Stimulated activated CD4-positive, alpha-beta T cell treated with anti-CD3 and anti-CD28 coated beads, TNF-alpha, amount 100 ng/mL, for 24 hours (primary cell): Measurements from ENCODE around the gene PTPRC.
"Not testable (repeated sequence)": the region's sequence is repeated elsewhere in the genome, so short reads cannot be mapped to it uniquely, and the experiment has no call there.

ENCODE experiments used
- DNase-seq, 3 experiments: peaks; one replicate each; pipeline ENCODE4 v3.0.0-alpha.2; 2020; ENCODE audit warnings: low read depth in 3 of 3

Gene PTPRC, protein sequence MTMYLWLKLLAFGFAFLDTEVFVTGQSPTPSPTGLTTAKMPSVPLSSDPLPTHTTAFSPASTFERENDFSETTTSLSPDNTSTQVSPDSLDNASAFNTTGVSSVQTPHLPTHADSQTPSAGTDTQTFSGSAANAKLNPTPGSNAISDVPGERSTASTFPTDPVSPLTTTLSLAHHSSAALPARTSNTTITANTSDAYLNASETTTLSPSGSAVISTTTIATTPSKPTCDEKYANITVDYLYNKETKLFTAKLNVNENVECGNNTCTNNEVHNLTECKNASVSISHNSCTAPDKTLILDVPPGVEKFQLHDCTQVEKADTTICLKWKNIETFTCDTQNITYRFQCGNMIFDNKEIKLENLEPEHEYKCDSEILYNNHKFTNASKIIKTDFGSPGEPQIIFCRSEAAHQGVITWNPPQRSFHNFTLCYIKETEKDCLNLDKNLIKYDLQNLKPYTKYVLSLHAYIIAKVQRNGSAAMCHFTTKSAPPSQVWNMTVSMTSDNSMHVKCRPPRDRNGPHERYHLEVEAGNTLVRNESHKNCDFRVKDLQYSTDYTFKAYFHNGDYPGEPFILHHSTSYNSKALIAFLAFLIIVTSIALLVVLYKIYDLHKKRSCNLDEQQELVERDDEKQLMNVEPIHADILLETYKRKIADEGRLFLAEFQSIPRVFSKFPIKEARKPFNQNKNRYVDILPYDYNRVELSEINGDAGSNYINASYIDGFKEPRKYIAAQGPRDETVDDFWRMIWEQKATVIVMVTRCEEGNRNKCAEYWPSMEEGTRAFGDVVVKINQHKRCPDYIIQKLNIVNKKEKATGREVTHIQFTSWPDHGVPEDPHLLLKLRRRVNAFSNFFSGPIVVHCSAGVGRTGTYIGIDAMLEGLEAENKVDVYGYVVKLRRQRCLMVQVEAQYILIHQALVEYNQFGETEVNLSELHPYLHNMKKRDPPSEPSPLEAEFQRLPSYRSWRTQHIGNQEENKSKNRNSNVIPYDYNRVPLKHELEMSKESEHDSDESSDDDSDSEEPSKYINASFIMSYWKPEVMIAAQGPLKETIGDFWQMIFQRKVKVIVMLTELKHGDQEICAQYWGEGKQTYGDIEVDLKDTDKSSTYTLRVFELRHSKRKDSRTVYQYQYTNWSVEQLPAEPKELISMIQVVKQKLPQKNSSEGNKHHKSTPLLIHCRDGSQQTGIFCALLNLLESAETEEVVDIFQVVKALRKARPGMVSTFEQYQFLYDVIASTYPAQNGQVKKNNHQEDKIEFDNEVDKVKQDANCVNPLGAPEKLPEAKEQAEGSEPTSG (N-terminal part only)

DNA sequence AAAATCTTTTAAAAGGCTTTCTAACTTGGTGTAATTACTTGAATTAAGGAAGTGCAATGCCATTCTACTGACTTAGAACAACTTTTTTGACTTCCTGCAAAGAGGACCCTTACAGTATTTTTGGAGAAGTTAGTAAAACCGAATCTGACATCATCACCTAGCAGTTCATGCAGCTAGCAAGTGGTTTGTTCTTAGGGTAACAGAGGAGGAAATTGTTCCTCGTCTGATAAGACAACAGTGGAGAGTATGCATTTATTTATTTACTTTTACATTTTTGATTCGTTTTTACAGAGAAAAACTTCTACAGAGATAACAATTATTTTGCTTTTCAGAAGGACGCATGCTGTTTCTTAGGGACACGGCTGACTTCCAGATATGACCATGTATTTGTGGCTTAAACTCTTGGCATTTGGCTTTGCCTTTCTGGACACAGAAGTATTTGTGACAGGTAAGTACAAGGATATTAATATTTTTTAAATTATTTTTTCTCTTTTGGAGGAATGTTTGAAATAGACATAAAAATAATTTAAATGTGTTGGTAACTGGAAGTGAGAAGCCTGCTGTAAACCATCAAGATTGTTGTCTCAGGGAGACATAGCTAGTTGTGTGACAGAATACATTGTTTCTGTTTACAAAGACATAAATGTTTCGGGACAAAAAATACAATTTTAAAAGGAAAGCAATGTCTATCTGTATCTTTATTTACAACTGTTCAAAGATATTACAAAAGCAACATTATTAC is at the start of gene PTPRC:
Gene PTPRC, plus strand, starts transcription at position 147 of the 742 bp plus-strand sequence. Its CDS starts 229 bp downstream, at position 376.
- DNase-seq, result no peak

DNA sequence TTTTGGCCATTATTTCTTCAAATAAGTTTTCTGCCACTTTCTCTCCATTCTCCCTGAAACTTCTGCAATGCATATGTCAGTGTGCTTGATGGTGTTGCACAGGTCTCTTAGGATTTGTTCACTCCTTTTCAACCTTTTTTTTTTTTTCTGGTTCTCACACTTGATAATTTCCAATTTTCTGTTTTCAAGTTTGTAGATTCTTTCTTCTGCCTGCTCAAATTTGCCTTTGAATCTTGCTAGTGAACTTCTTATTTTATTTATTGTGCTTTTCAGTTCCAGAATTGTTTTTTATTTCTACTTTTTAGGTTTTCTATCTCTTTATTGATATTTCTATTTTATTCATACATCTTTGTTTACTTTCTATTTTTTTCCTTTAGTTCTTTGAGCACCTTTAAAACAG is 48.4 kb upstream of the PTPRC start:
- no peak for DNase-seq

DNA sequence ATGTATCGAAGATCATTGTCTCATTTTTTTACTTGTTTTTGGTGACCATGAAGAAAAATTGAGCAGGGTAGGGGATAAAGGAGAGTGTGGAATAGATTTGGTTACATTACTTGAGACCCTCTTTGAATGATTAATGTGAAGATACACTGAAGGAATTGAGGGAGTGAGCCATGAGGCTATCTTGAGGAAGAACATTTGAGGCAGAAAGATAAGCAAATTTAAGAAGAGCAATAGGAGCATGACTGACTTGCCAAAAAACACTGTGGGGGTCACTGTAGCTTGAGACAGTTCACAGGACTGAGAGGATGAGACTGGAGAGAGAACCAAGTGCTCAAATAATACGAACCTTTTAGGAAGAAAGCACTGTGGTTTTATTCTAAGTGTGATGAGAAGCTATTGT is 43.1 kb upstream of the PTPRC start:
- no peak for DNase-seq

DNA sequence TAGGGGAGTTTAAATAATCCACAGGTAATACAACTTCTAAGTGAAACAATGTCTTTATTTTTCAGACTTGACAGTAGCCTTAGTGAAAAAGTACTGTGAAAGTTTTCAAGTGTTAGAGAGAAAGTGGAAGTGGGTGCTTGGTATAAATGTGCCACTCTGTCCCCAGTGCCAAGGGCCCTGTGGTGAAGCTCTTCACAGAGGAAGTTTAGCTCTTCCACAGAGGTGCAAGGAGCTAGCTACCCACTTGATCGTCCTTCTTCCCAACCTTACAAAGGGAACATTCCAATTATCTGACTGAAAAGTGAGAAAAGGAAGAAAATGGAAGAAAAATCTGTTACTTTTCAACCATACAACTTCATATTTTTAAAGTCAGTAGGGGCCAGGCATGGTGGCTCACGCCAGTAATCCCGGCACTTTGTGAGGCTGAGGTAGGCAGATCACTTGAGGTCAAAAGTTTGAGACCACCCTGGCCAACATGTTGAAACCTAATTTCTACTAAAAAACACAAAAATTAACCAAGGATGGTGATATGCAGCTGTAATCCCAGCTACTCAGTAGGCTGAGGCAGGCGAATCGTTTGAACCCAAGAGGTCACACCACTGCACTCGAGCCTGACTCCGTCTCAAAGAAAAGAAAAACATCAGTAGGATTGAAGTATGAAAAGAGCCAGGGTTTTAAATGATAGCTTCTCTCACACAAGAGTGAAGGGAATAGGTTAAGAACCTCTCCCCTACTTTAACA is 41.0 kb upstream of the PTPRC start:
- no peak for DNase-seq

DNA sequence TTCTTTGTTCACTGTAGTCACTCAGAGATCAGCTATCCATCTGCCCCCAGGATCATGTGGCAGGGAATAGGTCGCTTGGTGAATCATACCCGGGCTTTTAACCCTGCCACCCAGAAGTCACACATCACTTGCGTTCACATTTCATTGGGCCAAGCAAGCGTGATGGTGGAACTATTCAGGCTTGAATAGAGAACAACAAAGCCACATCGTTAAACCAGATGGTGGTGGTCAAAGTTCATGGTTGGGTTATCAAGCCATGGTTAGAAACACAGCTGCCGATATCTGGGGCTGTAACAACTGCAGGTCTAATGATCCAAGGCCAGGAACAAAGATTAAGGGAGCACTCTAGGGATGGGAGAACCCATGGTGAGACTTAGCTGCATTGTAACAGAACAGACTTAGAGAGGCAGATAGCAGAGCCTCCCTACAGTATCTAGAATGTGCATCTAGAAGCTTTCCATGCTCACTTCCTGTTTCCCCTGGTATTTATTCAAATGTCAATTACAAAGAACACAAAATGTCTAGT is 40.0 kb upstream of the PTPRC start:
- no peak for DNase-seq

DNA sequence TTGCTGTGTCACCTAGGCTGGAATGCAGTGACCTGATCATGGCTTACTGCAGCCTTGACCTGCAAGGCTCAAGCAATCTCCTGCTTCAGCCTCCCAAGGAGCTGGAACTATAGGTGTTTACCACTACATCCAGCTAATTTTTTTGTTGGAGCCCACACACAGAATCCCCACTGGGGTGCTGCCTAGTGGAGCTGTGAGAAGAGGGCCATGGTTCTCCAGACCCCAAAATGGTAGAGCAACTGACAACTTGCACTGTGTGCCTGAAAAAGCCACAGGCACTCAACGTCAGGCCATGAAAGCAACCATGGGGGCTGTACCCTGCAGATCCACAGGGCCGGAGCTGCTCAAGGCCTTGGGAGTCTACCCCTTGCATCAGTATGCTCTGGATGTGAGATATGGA is 39.1 kb upstream of the PTPRC start:
- no peak for DNase-seq

DNA sequence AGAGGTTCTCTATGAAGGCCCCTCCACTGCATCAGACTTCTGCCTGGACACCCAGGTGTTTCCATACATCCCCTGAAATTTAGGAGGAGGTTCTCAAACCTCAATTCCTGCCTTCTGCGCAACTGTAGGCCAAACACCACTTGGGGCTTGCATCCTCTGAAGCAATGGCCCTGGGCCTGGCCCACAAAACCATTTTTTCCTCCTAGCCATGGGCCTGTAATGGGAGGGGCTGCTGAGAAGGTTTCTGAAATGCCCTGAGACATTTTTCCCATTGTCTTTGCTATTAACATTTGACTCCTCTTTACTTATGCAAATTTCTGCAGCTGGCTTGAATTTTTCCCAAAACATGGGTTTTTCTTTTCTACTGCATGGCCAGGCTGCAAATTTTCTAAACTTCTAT is 37.9 kb upstream of the PTPRC start:
- DNase-seq, result no peak

DNA sequence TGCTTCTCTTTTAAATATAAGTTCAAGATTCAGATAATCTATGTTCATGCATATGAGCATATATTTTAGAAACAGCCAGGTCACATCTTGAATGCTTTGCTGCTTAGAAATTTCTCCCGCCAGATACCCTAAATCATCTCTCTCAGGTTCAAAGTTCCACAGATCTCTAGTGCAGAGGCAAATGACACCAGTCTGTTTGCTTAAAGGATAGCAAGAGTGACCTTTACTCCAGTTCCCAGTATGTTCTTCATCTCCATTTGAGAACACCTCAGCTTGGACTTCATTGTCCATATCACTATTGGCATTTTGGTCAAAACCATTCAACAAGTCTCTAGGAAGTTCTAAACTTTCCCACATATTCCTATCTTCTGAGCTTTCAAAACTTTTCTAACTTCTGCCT is 37.5 kb upstream of the PTPRC start:
- DNase-seq, result not testable (repeated sequence)

DNA sequence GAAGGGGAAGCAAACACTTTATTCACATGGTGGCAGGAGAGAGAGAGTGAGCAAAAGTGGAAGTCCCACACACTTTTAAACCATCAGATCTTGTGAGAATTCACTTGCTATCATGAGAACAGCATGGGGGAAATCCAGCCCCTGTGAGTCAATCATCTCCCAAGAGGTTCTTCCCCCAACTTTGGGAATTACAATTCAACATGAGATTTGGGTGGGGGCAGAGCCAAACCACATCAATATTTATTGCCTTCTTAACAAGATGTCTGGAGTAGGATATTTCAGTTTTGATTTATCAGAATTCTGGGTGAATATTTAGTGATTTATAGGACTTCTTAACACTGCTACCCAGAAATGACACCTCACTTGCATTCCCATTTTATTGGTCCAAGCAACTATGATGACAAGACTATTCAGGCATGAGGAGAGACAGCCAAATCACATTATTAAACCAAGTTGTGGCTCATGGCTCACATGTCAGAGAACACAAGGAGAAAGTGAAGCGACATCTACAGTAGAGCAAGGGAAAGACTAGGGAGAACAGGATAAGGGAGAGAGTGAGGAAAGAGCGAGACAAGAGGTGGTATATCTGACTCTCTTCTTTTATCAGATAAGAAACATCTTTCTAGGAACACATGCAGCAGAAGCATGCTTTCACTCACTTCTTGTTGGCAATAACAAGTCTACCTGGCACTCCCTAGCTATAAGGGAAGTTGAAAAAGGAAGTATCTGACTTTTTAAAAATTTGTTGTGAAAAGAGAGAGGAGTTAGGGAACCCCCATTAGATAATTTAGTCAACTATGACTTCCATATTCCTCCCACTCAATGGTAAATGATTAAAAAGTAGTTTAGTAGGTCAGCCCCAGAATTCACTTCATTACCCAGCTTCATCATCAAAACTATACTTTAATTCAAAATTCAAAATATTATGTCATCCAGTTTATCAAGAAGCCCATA is 36.6 kb upstream of the PTPRC start:
- DNase-seq, result peak in 2 of 3 experiments; percentile 31 to 35

DNA sequence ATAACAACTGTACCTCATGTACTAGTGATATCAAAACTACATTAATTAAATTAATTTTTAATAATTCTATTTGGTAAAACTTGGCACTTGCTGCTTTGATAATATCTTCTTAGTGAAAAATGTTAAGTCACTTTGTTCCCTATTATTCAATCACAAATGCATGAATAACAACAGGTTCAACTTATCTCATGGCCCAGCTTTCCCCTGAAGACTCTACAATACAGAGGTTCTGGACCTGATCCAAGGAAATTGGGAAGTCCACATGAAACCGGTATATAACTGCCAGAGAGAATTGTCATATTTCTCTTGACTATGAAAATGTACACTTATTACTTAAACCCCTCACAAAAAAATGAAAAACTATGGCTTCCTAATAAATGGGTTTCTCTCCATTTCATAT is 33.9 kb upstream of the PTPRC start:
- no peak for DNase-seq

DNA sequence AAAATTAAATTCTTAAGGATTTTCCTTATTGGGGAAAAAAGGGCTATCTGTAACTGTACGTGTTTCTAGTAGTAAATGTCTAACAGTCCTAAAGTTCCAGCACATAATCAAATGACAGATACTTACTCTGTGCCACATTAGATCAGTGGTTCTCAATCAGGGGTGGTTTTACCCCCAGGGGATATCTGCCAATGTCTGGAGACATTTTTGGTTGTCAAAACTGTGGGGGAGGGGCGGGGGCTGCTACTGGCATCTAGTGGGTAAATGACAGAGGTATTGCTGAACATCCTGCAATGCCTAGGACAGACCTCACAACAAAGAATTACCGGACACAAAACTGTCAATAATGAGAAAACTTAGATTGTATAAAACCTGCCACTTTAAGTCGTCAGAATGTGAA is 33.4 kb upstream of the PTPRC start:
- DNase-seq, result no peak

DNA sequence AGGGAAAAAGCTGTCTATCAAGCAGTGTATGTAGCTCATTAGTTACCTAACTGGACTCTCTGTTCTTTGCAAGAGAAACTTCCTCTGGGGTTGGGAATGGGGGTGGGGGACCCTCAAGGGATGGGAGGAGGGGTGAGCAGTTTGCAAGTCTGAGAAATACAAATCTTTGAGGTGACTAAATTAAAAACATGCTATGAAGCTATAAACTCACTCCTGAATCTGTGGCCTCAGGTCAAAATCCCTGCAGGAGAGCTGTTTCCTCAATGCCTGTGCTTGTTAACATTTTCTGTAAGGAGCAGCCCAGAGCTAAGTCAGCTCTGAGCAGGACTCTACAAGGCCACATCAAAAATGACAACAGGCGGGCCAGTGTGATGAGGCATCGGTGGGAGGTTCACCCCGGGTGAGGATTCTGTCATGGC is 32.8 kb upstream of the PTPRC start:
- no peak for DNase-seq

DNA sequence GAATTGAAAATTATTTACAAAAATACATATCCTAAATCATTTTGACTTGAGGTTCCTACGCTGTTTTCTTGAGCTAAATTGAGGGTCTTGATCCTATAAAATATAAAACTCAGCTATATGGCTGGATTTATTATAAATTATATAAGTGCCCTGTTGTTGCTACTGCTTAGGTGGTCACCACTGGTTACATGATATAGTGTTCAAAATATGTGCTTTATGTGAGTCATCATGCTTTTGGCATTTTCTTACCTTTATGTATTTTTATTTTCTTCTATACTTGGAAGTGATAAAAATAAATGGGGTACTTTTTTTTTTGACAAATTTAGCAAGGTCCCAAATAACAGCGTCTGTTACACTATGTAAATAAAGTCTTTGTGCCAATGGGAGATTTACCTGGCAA is 31.1 kb upstream of the PTPRC start:
- no peak for DNase-seq

DNA sequence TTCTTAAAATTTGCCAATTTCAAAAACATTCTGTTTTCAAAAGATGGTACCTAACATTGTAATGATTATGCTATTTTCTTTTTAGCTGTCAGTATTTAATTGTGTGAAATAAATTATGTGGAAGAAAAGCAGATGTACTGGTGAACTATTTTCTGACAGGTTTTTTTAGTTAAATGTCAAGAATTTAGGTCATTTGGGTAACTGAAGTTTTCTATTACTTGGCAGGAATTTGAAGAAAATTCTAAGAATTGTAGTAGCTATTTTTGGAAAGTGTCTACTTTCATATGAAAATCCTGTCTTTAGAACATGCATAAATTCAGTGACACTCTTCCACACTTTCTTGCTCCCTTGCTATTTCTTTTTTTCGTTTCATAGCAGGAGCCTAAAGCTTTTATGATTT is 28.5 kb upstream of the PTPRC start:
- DNase-seq, result no peak

DNA sequence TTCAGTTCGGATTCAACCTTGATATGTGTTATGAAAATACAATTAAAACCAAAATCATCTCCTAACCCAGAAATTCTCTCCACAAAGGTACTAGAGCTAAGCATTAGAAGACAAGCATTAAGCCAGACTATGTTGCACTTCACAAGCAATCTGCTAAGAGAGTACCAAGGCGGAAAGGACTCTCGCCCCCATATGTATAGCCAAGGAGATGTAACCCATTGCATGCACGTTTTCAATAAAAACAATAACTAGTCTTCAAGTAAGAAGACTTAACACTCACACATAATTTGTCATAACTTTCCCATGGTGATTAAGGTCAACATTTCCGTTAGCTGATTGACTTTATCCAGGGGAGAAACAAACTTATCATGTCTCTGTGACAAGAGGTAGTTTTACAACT is 27.6 kb upstream of the PTPRC start:
- no peak for DNase-seq

DNA sequence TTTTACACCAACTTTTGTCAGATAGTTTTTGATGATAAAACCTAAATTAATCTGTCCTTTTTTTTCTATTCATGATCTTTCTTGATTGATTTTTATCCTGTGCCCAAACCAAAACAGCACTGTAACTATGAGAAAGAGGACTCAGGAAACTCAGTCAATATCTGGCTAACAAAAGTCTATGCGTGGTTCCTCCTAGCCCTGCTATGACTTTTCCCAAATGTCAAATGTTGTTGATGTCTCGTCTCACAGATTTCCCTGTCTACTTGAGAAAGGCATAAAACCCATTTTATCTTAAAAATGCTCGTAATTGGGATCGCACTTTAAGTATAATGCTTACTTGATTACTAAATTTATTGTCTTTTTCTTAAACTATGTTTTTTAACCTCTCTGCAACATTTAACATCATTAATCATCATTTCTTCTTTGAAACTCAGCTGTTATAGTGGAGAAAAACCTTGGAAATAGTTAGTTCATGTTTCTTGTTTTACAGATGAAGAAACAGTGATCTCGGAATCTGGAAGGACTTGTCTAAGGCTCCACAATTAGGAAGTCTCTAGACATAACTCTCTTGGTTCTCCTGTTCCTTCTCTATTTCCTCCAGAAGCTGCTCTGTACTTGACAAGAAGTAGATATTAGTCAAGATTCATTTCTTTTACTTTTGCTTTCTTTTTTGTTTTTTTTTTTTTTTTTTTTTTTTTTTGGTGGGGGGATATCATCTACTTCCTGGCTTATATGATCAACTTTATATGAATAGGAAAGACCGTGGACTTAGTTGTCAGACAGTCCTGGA is 26.2 kb upstream of the PTPRC start:
- DNase-seq, result no peak

DNA sequence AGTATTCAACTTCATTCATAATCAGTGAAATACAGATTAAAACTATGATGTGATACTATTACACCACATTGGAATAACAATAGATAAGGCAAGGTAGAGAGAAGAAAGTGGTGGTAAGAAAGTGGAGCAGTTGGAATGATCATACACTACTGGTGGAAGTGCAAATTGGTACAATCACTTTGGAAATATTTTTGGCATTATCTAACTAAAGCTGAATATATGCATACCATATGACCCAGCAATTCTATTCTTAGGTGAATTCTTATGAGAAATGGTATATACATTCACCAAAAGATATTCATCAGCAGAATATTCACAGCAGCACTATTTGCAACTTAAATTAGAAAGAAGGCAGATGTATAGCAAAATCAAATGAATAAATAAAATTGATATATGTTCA is 21.4 kb upstream of the PTPRC start:
- DNase-seq, result no peak

DNA sequence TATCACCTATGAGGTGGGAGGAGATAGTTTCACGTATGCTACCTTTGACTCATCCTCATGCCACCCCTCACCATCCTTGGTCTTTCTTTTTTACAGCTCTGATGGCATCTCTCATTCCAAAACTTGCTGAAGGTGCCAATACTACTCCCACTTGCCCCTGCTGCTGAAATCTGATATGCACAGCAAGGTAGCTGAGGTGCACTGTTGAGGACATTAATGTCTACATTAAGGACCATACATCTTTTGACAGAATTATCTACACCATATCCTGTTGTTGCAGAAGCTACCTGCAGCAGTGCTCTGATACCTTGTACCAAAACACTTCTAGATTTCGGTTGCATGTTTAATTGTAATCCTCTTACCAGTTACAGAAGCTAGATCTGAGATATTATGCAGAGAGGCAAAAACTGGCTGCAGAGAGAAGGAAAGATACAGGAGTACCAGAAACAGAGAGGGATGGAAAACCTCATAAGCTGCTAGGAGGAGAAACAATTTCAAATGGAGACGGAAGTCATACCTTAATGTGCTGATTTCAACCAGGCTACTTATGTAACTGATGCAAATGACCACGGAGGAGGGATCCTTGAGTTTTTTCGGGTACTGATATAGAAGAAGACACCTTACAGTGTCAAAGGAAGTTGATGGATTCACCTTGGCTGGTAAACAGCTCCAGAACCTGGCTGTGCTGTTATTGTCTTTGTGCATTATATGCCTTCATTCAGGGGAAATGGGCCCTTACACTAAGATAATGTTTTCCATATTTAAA is 19.3 kb upstream of the PTPRC start:
- DNase-seq, result no peak
